Natural killer cell treated with Interleukin-12 subunit alpha and Interleukin-12 subunit beta and Interleukin-15 and Interleukin-18, amount 100 ng/mL, for 72 hours (primary cell): ENCODE measurements around the gene LHX4. TPM values are rescaled to one million over a fixed set of nuclear protein-coding genes. Genes with fewer than 3 reads are reported as not detected.
A peak's percentile ranks its signal among the peaks of the same experiment; 100 is the strongest.

ENCODE experiments used
- ATAC-seq, 2 donors: fragments of 150-1000 bp; cut with Tn5 transposase in 1 of 2; sonication (Bioruptor Pico), chemical (Tn5 transposase) in 1 of 2; 2 replicates each; pipeline ENCODE4 v1.10.0; 2021
- DNase-seq: peaks from one replicate; pipeline ENCODE4 v3.0.0; 2022; ENCODE audit warnings: low spot score
- H3K27ac Mint-ChIP-seq, 2 donors: 1 replicate in 1 of 2; 2 replicates in 1 of 2; pipeline ENCODE4 v1.8.0; 2022; ENCODE audit warnings: mixed read lengths in 2 of 2, mild to moderate bottlenecking in 1 of 2, moderate library complexity in 1 of 2
- H3K27me3 Mint-ChIP-seq, 2 donors: 1 replicate in 1 of 2; 2 replicates in 1 of 2; pipeline ENCODE4 v1.8.0; 2022; ENCODE audit warnings: mixed read lengths in 2 of 2
- H3K36me3 Mint-ChIP-seq: one replicate; pipeline ENCODE4 v1.8.0; 2022; ENCODE audit warnings: mixed read lengths
- H3K4me1 Mint-ChIP-seq, 2 donors: 1 replicate in 1 of 2; 2 replicates in 1 of 2; pipeline ENCODE4 v1.8.0; 2022; ENCODE audit warnings: low read depth in 2 of 2, mixed read lengths in 2 of 2, mild to moderate bottlenecking in 1 of 2
- H3K4me3 Mint-ChIP-seq: one replicate; pipeline ENCODE4 v1.8.0; 2022; ENCODE audit warnings: mixed read lengths
- H3K9me3 Mint-ChIP-seq: 2 replicates; pipeline ENCODE4 v1.8.0; 2022; ENCODE audit warnings: mixed read lengths
- total RNA-seq, 2 donors: library from RNA; stranded (reverse); gene quantifications; one replicate each; pipeline ENCODE4 v1.2.3, GENCODE V29; 2022

Gene LHX4
- total RNA-seq, 2 donors from 2014 or later: not detected

- Mint-ChIP-seq H3K27me3 (peaks cover 11 to 27% of the 10 kb centered on the region in 2 donors), H3K4me3 (no peak overlapping the region), H3K9me3 (no peaks in the 10 kb centered on the region), H3K36me3 (no peaks in the 10 kb centered on the region), H3K27ac (no peak overlapping the region), H3K4me1 (peaks cover 0 to 3% of the 10 kb centered on the region in 2 donors)
- no peak for ATAC-seq
- no peak for DNase-seq
These were observed 26.9 kb downstream of the LHX4 start for GRCh38 chr1:180257028-180257386.

- Mint-ChIP-seq H3K9me3 (no peaks in the 10 kb centered on the region), H3K4me1 (peaks cover 0 to 3% of the 10 kb centered on the region in 2 donors), H3K36me3 (no peaks in the 10 kb centered on the region), H3K27me3 (peaks cover 11 to 26% of the 10 kb centered on the region in 2 donors), H3K4me3 (no peak overlapping the region), H3K27ac (no peak overlapping the region)
- DNase-seq: no peak
- no peak for ATAC-seq
These were observed 27.4 kb downstream of the LHX4 start for GRCh38 chr1:180257486-180257885.

GRCh38 chr1:180258290-180258689 is 28.2 kb downstream of the LHX4 start:
- Mint-ChIP-seq H3K4me3 (no peak overlapping the region), H3K4me1 (peaks cover 0 to 3% of the 10 kb centered on the region in 2 donors), H3K27me3 (peaks cover 11 to 25% of the 10 kb centered on the region in 2 donors), H3K27ac (no peak overlapping the region), H3K9me3 (no peaks in the 10 kb centered on the region), H3K36me3 (no peaks in the 10 kb centered on the region)
- ATAC-seq (no peak), DNase-seq (no peak)

GRCh38 chr1:180258935-180259334 is 28.9 kb downstream of the LHX4 start:
- no peak for DNase-seq
- no peak overlapping the region for H3K4me3 Mint-ChIP-seq
- peaks cover 0 to 3% of the 10 kb centered on the region in 2 donors for H3K4me1 Mint-ChIP-seq
- no peak overlapping the region for H3K27ac Mint-ChIP-seq
- ATAC-seq: no peak
- H3K9me3 Mint-ChIP-seq: no peaks in the 10 kb centered on the region
- no peaks in the 10 kb centered on the region for H3K36me3 Mint-ChIP-seq
- peaks cover 11 to 23% of the 10 kb centered on the region in 2 donors for H3K27me3 Mint-ChIP-seq

GRCh38 chr1:180259431-180260338 is 29.6 kb downstream of the LHX4 start:
- DNase-seq (no peak), ATAC-seq (peak in 1 of 2 donors; percentile 29)
- no peaks in the 10 kb centered on the region for H3K9me3 Mint-ChIP-seq
- no peaks in the 10 kb centered on the region for H3K36me3 Mint-ChIP-seq
- peaks cover 11 to 21% of the 10 kb centered on the region in 2 donors for H3K27me3 Mint-ChIP-seq
- no peak overlapping the region for H3K27ac Mint-ChIP-seq
- no peak overlapping the region for H3K4me3 Mint-ChIP-seq
- peaks cover 0 to 3% of the 10 kb centered on the region in 2 donors for H3K4me1 Mint-ChIP-seq

- DNase-seq (no peak), ATAC-seq (no peak)
- Mint-ChIP-seq H3K4me3 (no peak overlapping the region), H3K9me3 (no peaks in the 10 kb centered on the region), H3K27ac (no peak overlapping the region), H3K36me3 (no peaks in the 10 kb centered on the region), H3K27me3 (peaks cover 11 to 20% of the 10 kb centered on the region in 2 donors), H3K4me1 (peaks cover 0 to 3% of the 10 kb centered on the region in 2 donors)
These were observed 30.5 kb downstream of the LHX4 start for GRCh38 chr1:180260541-180260940.

- peaks cover 11 to 19% of the 10 kb centered on the region in 2 donors for H3K27me3 Mint-ChIP-seq
- ATAC-seq (no peak), DNase-seq (no peak)
- H3K4me1 Mint-ChIP-seq: peaks cover 0 to 3% of the 10 kb centered on the region in 2 donors
- no peaks in the 10 kb centered on the region for H3K9me3 Mint-ChIP-seq
- no peak overlapping the region for H3K4me3 Mint-ChIP-seq
- H3K36me3 Mint-ChIP-seq: no peaks in the 10 kb centered on the region
- no peak overlapping the region for H3K27ac Mint-ChIP-seq
These were observed 31.0 kb downstream of the LHX4 start for GRCh38 chr1:180261030-180261429.

- H3K4me1 Mint-ChIP-seq: peaks cover 0 to 3% of the 10 kb centered on the region in 2 donors
- H3K36me3 Mint-ChIP-seq: no peaks in the 10 kb centered on the region
- DNase-seq (no peak), ATAC-seq (no peak)
- H3K9me3 Mint-ChIP-seq: no peaks in the 10 kb centered on the region
- no peak overlapping the region for H3K4me3 Mint-ChIP-seq
- H3K27ac Mint-ChIP-seq: no peak overlapping the region
- H3K27me3 Mint-ChIP-seq: peaks cover 11 to 15% of the 10 kb centered on the region in 2 donors
These were observed 31.6 kb downstream of the LHX4 start for GRCh38 chr1:180261524-180262155.

- Mint-ChIP-seq H3K4me1 (no peaks in the 10 kb centered on the region), H3K27me3 (peaks cover 5 to 9% of the 10 kb centered on the region in 2 donors), H3K27ac (no peak overlapping the region), H3K36me3 (no peaks in the 10 kb centered on the region), H3K4me3 (no peak overlapping the region), H3K9me3 (no peaks in the 10 kb centered on the region)
- DNase-seq (no peak), ATAC-seq (no peak)
These were observed 32.8 kb downstream of the LHX4 start for GRCh38 chr1:180262628-180263488.

GRCh38 chr1:180264595-180264994 is 34.5 kb downstream of the LHX4 start:
- DNase-seq: no peak
- Mint-ChIP-seq H3K27ac (no peak overlapping the region), H3K27me3 (no peaks in the 10 kb centered on the region), H3K9me3 (no peaks in the 10 kb centered on the region), H3K4me1 (no peaks in the 10 kb centered on the region), H3K36me3 (no peaks in the 10 kb centered on the region), H3K4me3 (no peak overlapping the region)
- no peak for ATAC-seq

- ATAC-seq: no peak
- Mint-ChIP-seq H3K4me3 (no peak overlapping the region), H3K27ac (no peak overlapping the region), H3K36me3 (no peaks in the 10 kb centered on the region), H3K27me3 (no peaks in the 10 kb centered on the region), H3K9me3 (no peaks in the 10 kb centered on the region), H3K4me1 (no peaks in the 10 kb centered on the region)
- no peak for DNase-seq
These were observed 35.1 kb downstream of the LHX4 start for GRCh38 chr1:180265201-180265600.

- Mint-ChIP-seq H3K4me3 (no peak overlapping the region), H3K27me3 (no peaks in the 10 kb centered on the region), H3K36me3 (no peaks in the 10 kb centered on the region), H3K9me3 (no peaks in the 10 kb centered on the region), H3K27ac (no peak overlapping the region), H3K4me1 (peaks cover 0 to 2% of the 10 kb centered on the region in 2 donors)
- no peak for ATAC-seq
- DNase-seq: no peak
These were observed 35.8 kb downstream of the LHX4 start for GRCh38 chr1:180265871-180266270.

GRCh38 chr1:180266275-180267210 is 36.5 kb downstream of the LHX4 start:
- Mint-ChIP-seq H3K27me3 (no peaks in the 10 kb centered on the region), H3K36me3 (no peaks in the 10 kb centered on the region), H3K27ac (no peak overlapping the region), H3K4me1 (peaks cover 0 to 3% of the 10 kb centered on the region in 2 donors), H3K4me3 (no peak overlapping the region), H3K9me3 (no peaks in the 10 kb centered on the region)
- DNase-seq (peak; percentile 60), ATAC-seq (peak in 1 of 2 donors; percentile 7)
